K562 (cell line): ENCODE measurements around the gene IL6R. TPM values are rescaled to one million over a fixed set of nuclear protein-coding genes. Genes with fewer than 3 reads are reported as not detected.
A peak's percentile ranks its signal among the peaks of the same experiment; 100 is the strongest.

Source experiments
- ATAC-seq: fragments of 200-7000 bp; cut with Tn5 transposase; 3 replicates; pipeline ENCODE4 v1.9.1; 2020; ENCODE audit warnings: moderate library complexity
- BruUV-seq: library from RNA; stranded (reverse); fragments of 400-500 nt; replicated peaks from 2 replicates; lab custom pipeline; 2021; lab: Mats Ljungman, UMichigan
- CTCF ChIA-PET: fragments of 300-600 bp; formaldehyde crosslinking; extraction: SDS; loops from one replicate; lab custom pipeline; 2021; ENCODE audit warnings: low intra/inter-chr PET ratio; lab: Yijun Ruan, JAX
- POLR2A ChIA-PET: fragments of 300-600, 350-650 bp; sonication (Branson Sonifier 250); formaldehyde crosslinking; extraction: SDS; loops from one replicate; lab custom pipeline; 2021; ENCODE audit warnings: antibody characterized with exemption, inconsistent platforms; lab: Yijun Ruan, JAX
- DNase-seq, 4 experiments: peaks; one replicate each; pipeline versions ENCODE4 v3.0.0 to v3.0.0-alpha.2; 2011 to 2018; ENCODE audit warnings: low spot score in 3 of 4, mixed read lengths in 3 of 4; ENCODE audit errors: extremely low read depth in 1 of 4
- FAIRE-seq: peaks from 2 replicates; lab custom pipeline; 2011; peaks lifted over from hg19 to GRCh38; lab: Jason Lieb, UNC
- H2AFZ ChIP-seq: 2 replicates; pipeline ENCODE4 v1.6.0; 2011; ENCODE audit warnings: low read depth, low read length, control low read depth, inconsistent platforms
- H3K27ac ChIP-seq: fragments of 200-600 bp; 3 replicates; pipeline ENCODE4 v1.8.0; 2011; ENCODE audit warnings: low read depth, mild to moderate bottlenecking, control low read depth, inconsistent platforms, low read length, moderate library complexity, mixed read lengths; ENCODE audit errors: extremely low read depth
- H3K27me3 ChIP-seq, 2 experiments: fragments of 300-600 bp in 1 of 2; 2 replicates in 1 of 2; 3 replicates in 1 of 2; pipeline versions ENCODE4 v1.6.0 to v1.8.0; 2011; ENCODE audit warnings: inconsistent platforms in 2 of 2, low read length in 2 of 2, mild to moderate bottlenecking in 1 of 2, mixed read lengths in 1 of 2, moderate library complexity in 1 of 2; ENCODE audit not compliant: control insufficient read depth in 2 of 2, insufficient read depth in 2 of 2
- H3K36me3 ChIP-seq: fragments of 300-600 bp; 3 replicates; pipeline ENCODE4 v1.8.0; 2011; ENCODE audit warnings: mild to moderate bottlenecking, low read length, inconsistent platforms; ENCODE audit not compliant: control insufficient read depth, insufficient read depth
- H3K4me1 ChIP-seq, 2 experiments: fragments of 200-600 bp in 1 of 2; replicated peaks in 1 of 2; 2 replicates in 1 of 2; 3 replicates in 1 of 2; pipeline versions ENCODE4 v1.5.1 to v1.8.0; 2011; ENCODE audit warnings: inconsistent platforms in 2 of 2, low read length in 2 of 2, mild to moderate bottlenecking in 1 of 2, mixed read lengths in 1 of 2, moderate library complexity in 1 of 2; ENCODE audit not compliant: control insufficient read depth in 2 of 2, insufficient read depth in 2 of 2
- H3K4me2 ChIP-seq: 2 replicates; pipeline ENCODE4 v1.6.1; 2011; ENCODE audit warnings: low read length, control low read depth, inconsistent platforms, mixed read lengths; ENCODE audit not compliant: insufficient read depth
- H3K4me3 ChIP-seq: fragments of 200-600 bp; sonication (generic), shearing (Covaris generic); 2 replicates; pipeline ENCODE4 v1.5.1; 2016; ENCODE audit warnings: control low read depth, inconsistent platforms
- H3K79me2 ChIP-seq: fragments of 200-600 bp; 3 replicates; pipeline ENCODE4 v1.8.0; 2011; ENCODE audit warnings: low read length, inconsistent platforms; ENCODE audit not compliant: control insufficient read depth, insufficient read depth
- H3K9ac ChIP-seq, 2 experiments: 2 replicates each; pipeline versions ENCODE4 v1.6.0 to v1.6.1; 2011; ENCODE audit warnings: low read depth in 2 of 2, low read length in 2 of 2, control low read depth in 1 of 2, inconsistent platforms in 1 of 2, mild to moderate bottlenecking in 1 of 2, mixed read lengths in 1 of 2; ENCODE audit not compliant: insufficient read depth in 1 of 2
- H3K9me1 ChIP-seq: one replicate; pipeline ENCODE4 v1.6.0; 2011; ENCODE audit warnings: inconsistent platforms, mild to moderate bottlenecking, low read length, moderate library complexity; ENCODE audit not compliant: control insufficient read depth, insufficient read depth
- H3K9me3 ChIP-seq: replicated peaks from 2 replicates; pipeline ENCODE4 v1.5.1; 2011; ENCODE audit warnings: low read depth, low read length, inconsistent platforms; ENCODE audit not compliant: control insufficient read depth, insufficient read depth
- H4K20me1 ChIP-seq: replicated peaks from 2 replicates; pipeline ENCODE4 v1.6.1; 2011; ENCODE audit warnings: low read length, inconsistent platforms, mixed read lengths; ENCODE audit not compliant: control insufficient read depth, insufficient read depth
- ARID2 ChIP-seq: fragments of 450-650 bp; IDR thresholded peaks from 2 replicates; pipeline ENCODE4 v1.6.1; 2017; ENCODE audit warnings: antibody characterized with exemption, mild to moderate bottlenecking
- EGR1 ChIP-seq: fragments of 450-650 bp; conservative IDR thresholded peaks from 2 replicates; pipeline ENCODE4 v1.6.1; 2017; ENCODE audit warnings: mild to moderate bottlenecking
- PTTG1 ChIP-seq: fragments of 450-650 bp; IDR thresholded peaks from 2 replicates; pipeline ENCODE4 v1.6.1; 2016; ENCODE audit warnings: low read depth, mild to moderate bottlenecking, missing genetic modification characterization, missing compliant biosample characterization
- SPI1 ChIP-seq: IDR thresholded peaks from 2 replicates; pipeline ENCODE4 v1.6.1; 2011; ENCODE audit warnings: low read depth, low read length, control low read depth, borderline replicate concordance
- ZKSCAN8 ChIP-seq: fragments of 200-800 bp; sonication (Bioruptor generic); IDR thresholded peaks from 2 replicates; pipeline ENCODE4 v1.6.1; 2016; ENCODE audit warnings: missing genetic modification characterization, missing compliant biosample characterization
- ZNF318 ChIP-seq, 2 experiments: fragments of 450-650 bp; IDR thresholded peaks; 2 replicates each; pipeline ENCODE4 v1.6.1; 2016; ENCODE audit warnings: mild to moderate bottlenecking in 2 of 2, borderline replicate concordance in 1 of 2, low read depth in 1 of 2, moderate library complexity in 1 of 2
- WGBS: fragments of 100-300 bp; shearing (Covaris generic); methylation state at CpG from one replicate; pipeline ENCODE4 v1.1.6; 2016; ENCODE audit warnings: low coverage, mixed read lengths; ENCODE audit not compliant: insufficient coverage; ENCODE audit errors: missing lambda C conversion rate; 5-methylcytosine and 5-hydroxymethylcytosine counted together
- in situ Hi-C: fragments of 300-500 bp; cut with MboI; formaldehyde crosslinking; loops from 4 replicates; pipeline ENCODE4 v1.15.0; 2018; ENCODE audit warnings: inconsistent platforms, mixed read lengths
- intact Hi-C: fragments of 100-400 bp; cut with micrococcal nuclease; formaldehyde crosslinking; loops from 2 replicates; pipeline ENCODE4 v1.14.2; 2022
- polyA plus RNA-seq, 8 experiments: library from polyadenylated mRNA; depleted of rRNA in 4 of 8; stranded (reverse) in 5 of 8; unstranded in 3 of 8; fragments of >200 nt; fragmentation: Nextera tagmentation in 2 of 8; fragmentation: Illumina TruSeq in 1 of 8; extraction: Ambion mirVana in 2 of 8; extraction: Trizol in 1 of 8; gene quantifications; 2 replicates each; pipeline versions ENCODE4 v1.2.1 to v1.2.3, GENCODE V29; 2011 to 2014; ENCODE audit warnings: inconsistent platforms in 1 of 8, missing spikeins in 1 of 8
- total RNA-seq, 7 experiments: library from RNA; depleted of rRNA in 6 of 7; stranded (reverse); fragments of >200 nt in 6 of 7; fragmentation: Illumina TruSeq in 2 of 7; extraction: Trizol in 2 of 7; gene quantifications; 2 replicates each; pipeline versions ENCODE4 v1.2.1 to v1.2.3, GENCODE V29; 2011 to 2021; ENCODE audit warnings: low replicate concordance in 1 of 7

Gene IL6R
- total and polyA plus RNA-seq, 9 of the 15 experiments (the other 6 are each of a cell fraction or from before 2014, with no cell fraction given) = 0.05 to 1.1 (median 0.11) TPM; not detected in 2

GRCh38 chr1:154495496-154496273, 90.5 kb downstream of the IL6R start:
- Histone ChIP-seq H3K4me2 (no peak overlapping the region), H3K9me3 (no peaks in the 10 kb centered on the region), H3K4me1 (peaks cover 8 to 23% of the 10 kb centered on the region in 2 experiments), H3K9me1 (peaks cover 3% of the 10 kb centered on the region), H4K20me1 (no peaks in the 10 kb centered on the region), H3K9ac (no peak overlapping the region), H3K36me3 (no peaks in the 10 kb centered on the region), H3K4me3 (no peak overlapping the region), H3K27ac (no peak overlapping the region), H3K79me2 (no peaks in the 10 kb centered on the region), H3K27me3 (peaks cover 9 to 10% of the 10 kb centered on the region in 2 experiments; a peak in 4 of 5 replicates), H2AFZ (no peak overlapping the region)
- BruUV-seq = no TSS peak
- POLR2A ChIA-PET = interaction anchor here (0.6 to 1.8 kb wide), 2 partner anchors 31 to 274 kb away, joined by 3 to 4 read pairs; no protein-coding TSS in a partner anchor
- in situ Hi-C loops (no loop called here), intact Hi-C loops (no loop called here)
- 38% methylated on average over 8 of the region's 8 CpGs for WGBS
- no peak for DNase-seq
- no peak for ATAC-seq
- no peak for TF ChIP-seq ZNF318 (IDR thresholded peaks at IDR 0.05; ENCODE audit: borderline replicate concordance in 1 of 2, low read depth in 1 of 2)
- TF ChIP-seq ARID2 = no peak
- peak; percentile 39; the same call in 1 of the 2 replicates for TF ChIP-seq SPI1
- no peak for TF ChIP-seq ZKSCAN8 (CRISPR knock-in tag)
- TF ChIP-seq PTTG1 = no peak
- no peak for TF ChIP-seq EGR1
- CTCF ChIA-PET = no interaction called here
- no peak for FAIRE-seq
